ENCODE results near the gene CD4. TPM values are rescaled to one million over a fixed set of nuclear protein-coding genes. Genes with fewer than 3 reads are reported as not detected.

Gene CD4
- polyA plus RNA-seq, 4 donors, result 0.89 to 19.1 (median 6.5) TPM

DNA sequence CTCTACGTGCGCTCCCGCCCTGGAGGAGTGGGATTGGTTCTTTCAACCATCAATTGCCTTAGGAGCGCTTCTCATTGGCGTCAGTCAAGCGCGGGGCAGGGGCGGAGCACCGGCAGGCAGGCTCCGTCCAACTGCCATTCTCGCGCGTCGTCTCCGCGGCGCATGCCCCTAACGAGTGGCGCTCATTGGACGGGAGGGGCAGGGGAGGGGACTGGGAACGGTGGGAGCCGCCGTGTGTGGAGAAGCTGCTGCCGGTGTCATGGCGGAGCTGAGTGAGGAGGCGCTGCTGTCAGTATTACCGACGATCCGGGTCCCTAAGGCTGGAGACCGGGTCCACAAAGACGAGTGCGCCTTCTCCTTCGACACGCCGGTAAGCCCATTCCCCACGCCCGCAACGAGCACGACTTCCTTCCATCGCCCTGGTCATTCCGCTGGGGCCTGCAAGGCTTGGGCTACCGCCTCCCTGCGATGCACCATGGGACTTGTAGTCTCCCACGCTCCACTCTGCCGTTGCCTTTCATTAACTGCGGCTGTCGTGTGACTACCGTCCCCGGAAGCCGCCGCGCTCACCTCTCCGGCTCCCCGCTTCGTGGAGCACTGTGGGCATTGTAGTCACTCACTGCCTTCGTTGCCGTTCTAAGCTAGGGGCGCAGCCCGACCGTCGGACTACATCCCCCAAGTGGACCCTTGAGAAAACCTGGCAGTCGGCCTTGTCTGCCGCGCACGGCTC lies 62.8 kb downstream of the CD4 start, which contains the start of gene USP5:
Gene USP5, plus strand, starts transcription at position 230 of the 730 bp plus-strand sequence. Its CDS starts 30 bp downstream, at position 260.
- 0% methylated on average over 65 of the region's 65 CpGs for WGBS, 3 donors
- peak; percentile 30 for FAIRE-seq
- no peaks in the 10 kb centered on the region for H3K9me3 ChIP-seq (ENCODE audit: control insufficient read depth in 2 of 2, insufficient read depth in 1 of 2, low read depth in 1 of 2, low read length in 1 of 2)
- peak within 1 kb of the TSS; percentile 92 to 99 (median 95) for H3K27ac ChIP-seq (ENCODE audit: low read depth in 1 of 3, low read length in 2 of 3)
- H3K36me3 ChIP-seq (ENCODE audit: control insufficient read depth in 3 of 3, insufficient read depth in 2 of 3, low read depth in 1 of 3, low read length in 3 of 3), result peaks cover 3 to 57% (median 5%) of the 10 kb centered on the region in 3 donors
- peaks cover 0 to 27% (median 5%) of the 10 kb centered on the region in 3 donors for H3K4me1 ChIP-seq (ENCODE audit: control insufficient read depth in 3 of 3, insufficient read depth in 2 of 3, low read depth in 1 of 3, low read length in 2 of 3)
- peak within 1 kb of the TSS; percentile 54 to 72 (median 55) for H3K4me3 ChIP-seq (ENCODE audit: low read depth in 1 of 3, low read length in 3 of 3)
- peak; percentile 100 for DNase-seq
- H3K27me3 ChIP-seq (ENCODE audit: control insufficient read depth in 3 of 3, insufficient read depth in 3 of 3, low read length in 3 of 3), result no peaks in the 10 kb centered on the region

DNA sequence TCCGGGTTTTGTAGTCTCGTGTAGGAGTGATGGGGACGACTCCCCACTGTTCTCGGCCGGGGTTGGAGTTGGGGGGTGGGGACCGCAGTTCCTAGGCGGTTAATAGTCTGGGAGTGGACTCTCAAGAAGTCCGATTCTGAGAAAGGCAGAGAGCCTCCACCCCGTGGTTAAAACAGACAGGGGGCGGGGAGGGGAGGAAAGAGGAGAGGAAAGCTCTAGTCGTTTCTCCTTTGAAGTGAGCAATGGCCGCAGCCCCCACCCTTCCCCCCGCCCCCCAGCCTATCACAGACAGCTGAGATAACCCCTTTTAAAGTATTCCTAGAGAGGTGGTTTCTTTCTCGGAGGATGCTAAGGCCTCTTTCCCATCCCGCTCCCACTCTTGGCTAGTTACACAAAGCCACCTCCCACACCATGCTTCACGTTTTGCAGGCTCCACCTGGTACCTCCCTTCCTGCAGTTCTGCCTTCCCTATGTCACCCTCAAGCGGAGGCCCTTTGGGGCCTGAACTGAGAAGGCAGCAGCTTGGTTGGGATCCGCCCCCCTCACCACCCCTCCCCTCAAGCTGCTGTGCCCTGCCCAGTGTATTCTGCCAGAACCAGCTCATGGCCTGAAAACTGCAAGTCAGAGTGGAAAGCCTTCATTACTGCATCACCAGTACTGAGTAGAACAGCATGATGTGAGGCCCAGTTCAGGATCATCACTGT lies 63.5 kb downstream of the CD4 start:
- no peaks in the 10 kb centered on the region for H3K27me3 ChIP-seq (ENCODE audit: control insufficient read depth in 3 of 3, insufficient read depth in 3 of 3, low read length in 3 of 3)
- 1 to 2% (median 2%) methylated on average over 17 to 18 of the region's 18 CpGs for WGBS, 3 donors

DNA sequence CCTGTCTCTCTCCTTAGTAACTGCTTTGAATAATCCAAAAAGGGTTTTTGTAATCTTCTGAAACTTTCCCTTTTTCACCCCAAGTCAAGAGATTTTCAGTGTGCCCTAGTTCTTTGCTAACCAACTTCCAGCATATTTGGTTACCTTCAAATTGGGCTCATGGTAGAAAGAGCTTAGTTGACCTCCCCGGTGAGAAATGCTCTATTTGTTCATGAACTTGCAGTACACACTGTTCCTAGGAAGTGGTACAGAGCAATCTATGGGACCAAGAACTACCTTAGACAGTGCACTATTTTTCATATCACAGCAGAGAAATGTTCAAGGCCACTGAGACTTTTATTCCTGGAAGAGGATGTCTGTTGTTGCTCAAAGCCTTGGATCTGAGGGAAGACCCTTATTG lies 64.3 kb downstream of the CD4 start:
- DNase-seq, result no peak
- H3K27ac ChIP-seq (ENCODE audit: low read depth in 1 of 3, low read length in 2 of 3), result peak overlapping the region in 1 of 3 donors; percentile 72
- H3K4me3 ChIP-seq (ENCODE audit: low read depth in 1 of 3, low read length in 3 of 3), result no peak overlapping the region
- H3K9me3 ChIP-seq (ENCODE audit: control insufficient read depth in 2 of 2, insufficient read depth in 1 of 2, low read depth in 1 of 2, low read length in 1 of 2), result no peaks in the 10 kb centered on the region
- 34 to 75% (median 54%) methylated on average over 1 of the region's 1 CpG for WGBS, 3 donors
- FAIRE-seq, result no peak
- peaks cover 6 to 55% (median 10%) of the 10 kb centered on the region in 3 donors for H3K36me3 ChIP-seq (ENCODE audit: control insufficient read depth in 3 of 3, insufficient read depth in 2 of 3, low read depth in 1 of 3, low read length in 3 of 3)
- peaks cover 0 to 27% (median 5%) of the 10 kb centered on the region in 3 donors for H3K4me1 ChIP-seq (ENCODE audit: control insufficient read depth in 3 of 3, insufficient read depth in 2 of 3, low read depth in 1 of 3, low read length in 2 of 3)
- H3K27me3 ChIP-seq (ENCODE audit: control insufficient read depth in 3 of 3, insufficient read depth in 3 of 3, low read length in 3 of 3), result no peaks in the 10 kb centered on the region

More for the DNA sequence above, 63.5 kb downstream of the CD4 start:
- H3K4me1 ChIP-seq (ENCODE audit: control insufficient read depth in 3 of 3, insufficient read depth in 2 of 3, low read depth in 1 of 3, low read length in 2 of 3), result peaks cover 0 to 27% (median 5%) of the 10 kb centered on the region in 3 donors
- no peaks in the 10 kb centered on the region for H3K9me3 ChIP-seq (ENCODE audit: control insufficient read depth in 2 of 2, insufficient read depth in 1 of 2, low read depth in 1 of 2, low read length in 1 of 2)
- peak overlapping the region; percentile 37 to 72 (median 54) for H3K4me3 ChIP-seq (ENCODE audit: low read depth in 1 of 3, low read length in 3 of 3)
- peak overlapping the region in 2 of 3 donors; percentile 47 to 72 for H3K27ac ChIP-seq (ENCODE audit: low read depth in 1 of 3, low read length in 2 of 3)
- DNase-seq (peak in 1 of 2 donors; percentile 71), FAIRE-seq (no peak)
- H3K36me3 ChIP-seq (ENCODE audit: control insufficient read depth in 3 of 3, insufficient read depth in 2 of 3, low read depth in 1 of 3, low read length in 3 of 3), result peaks cover 3 to 55% (median 9%) of the 10 kb centered on the region in 3 donors

DNA sequence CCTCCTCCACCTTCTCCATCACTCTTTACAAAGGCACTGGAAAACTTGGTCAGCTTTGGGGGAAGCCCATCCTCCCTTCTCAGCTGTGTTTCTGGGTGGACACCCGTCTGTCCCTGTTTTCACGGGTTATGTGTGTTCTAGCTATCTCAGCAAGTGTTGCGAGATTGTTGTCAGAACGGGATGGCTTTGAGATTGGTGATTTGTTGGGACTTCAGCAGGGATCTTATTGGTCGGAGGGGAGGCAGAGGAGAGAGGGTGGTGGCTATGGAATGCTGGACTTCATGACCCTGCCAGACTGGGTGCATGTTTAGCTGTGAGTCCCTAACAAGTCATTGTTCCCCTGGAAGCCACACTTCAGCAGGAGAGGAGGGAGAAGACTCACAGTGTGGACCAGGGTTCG lies 64.7 kb downstream of the CD4 start:
- 76 to 82% (median 80%) methylated on average over 6 of the region's 6 CpGs for WGBS, 3 donors
- no peak overlapping the region for H3K4me3 ChIP-seq (ENCODE audit: low read depth in 1 of 3, low read length in 3 of 3)
- no peaks in the 10 kb centered on the region for H3K27me3 ChIP-seq (ENCODE audit: control insufficient read depth in 3 of 3, insufficient read depth in 3 of 3, low read length in 3 of 3)
- DNase-seq (no peak), FAIRE-seq (no peak)
- no peaks in the 10 kb centered on the region for H3K9me3 ChIP-seq (ENCODE audit: control insufficient read depth in 2 of 2, insufficient read depth in 1 of 2, low read depth in 1 of 2, low read length in 1 of 2)
- H3K4me1 ChIP-seq (ENCODE audit: control insufficient read depth in 3 of 3, insufficient read depth in 2 of 3, low read depth in 1 of 3, low read length in 2 of 3), result peaks cover 0 to 27% (median 5%) of the 10 kb centered on the region in 3 donors
- H3K27ac ChIP-seq (ENCODE audit: low read depth in 1 of 3, low read length in 2 of 3), result no peak overlapping the region
- peaks cover 6 to 55% (median 11%) of the 10 kb centered on the region in 3 donors for H3K36me3 ChIP-seq (ENCODE audit: control insufficient read depth in 3 of 3, insufficient read depth in 2 of 3, low read depth in 1 of 3, low read length in 3 of 3)

DNA sequence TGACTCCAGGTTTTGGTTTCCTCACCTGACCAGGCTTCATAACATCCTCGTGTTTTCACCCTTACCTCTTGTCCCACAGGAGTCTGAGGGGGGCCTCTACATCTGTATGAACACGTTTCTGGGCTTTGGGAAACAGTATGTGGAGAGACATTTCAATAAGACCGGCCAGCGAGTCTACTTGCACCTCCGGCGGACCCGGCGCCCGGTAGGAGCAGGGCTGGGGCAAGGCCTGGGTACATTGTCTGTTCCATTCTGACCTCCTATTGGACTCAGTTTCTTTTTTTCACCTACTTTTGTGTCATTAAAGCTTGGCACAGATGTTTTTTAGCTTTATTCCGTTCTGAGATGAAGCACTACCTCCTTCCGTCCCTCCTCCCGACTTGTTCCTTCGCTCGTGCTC lies 66.0 kb downstream of the CD4 start:
- no peak for DNase-seq
- no peak overlapping the region for H3K27ac ChIP-seq (ENCODE audit: low read depth in 1 of 3, low read length in 2 of 3)
- no peaks in the 10 kb centered on the region for H3K9me3 ChIP-seq (ENCODE audit: control insufficient read depth in 2 of 2, insufficient read depth in 1 of 2, low read depth in 1 of 2, low read length in 1 of 2)
- peaks cover 12 to 56% (median 12%) of the 10 kb centered on the region in 3 donors for H3K36me3 ChIP-seq (ENCODE audit: control insufficient read depth in 3 of 3, insufficient read depth in 2 of 3, low read depth in 1 of 3, low read length in 3 of 3)
- H3K4me3 ChIP-seq (ENCODE audit: low read depth in 1 of 3, low read length in 3 of 3), result no peak overlapping the region
- FAIRE-seq, result no peak
- no peaks in the 10 kb centered on the region for H3K27me3 ChIP-seq (ENCODE audit: control insufficient read depth in 3 of 3, insufficient read depth in 3 of 3, low read length in 3 of 3)
- 92 to 95% (median 93%) methylated on average over 14 of the region's 14 CpGs for WGBS, 3 donors
- H3K4me1 ChIP-seq (ENCODE audit: control insufficient read depth in 3 of 3, insufficient read depth in 2 of 3, low read depth in 1 of 3, low read length in 2 of 3), result peaks cover 0 to 17% (median 5%) of the 10 kb centered on the region in 3 donors

DNA sequence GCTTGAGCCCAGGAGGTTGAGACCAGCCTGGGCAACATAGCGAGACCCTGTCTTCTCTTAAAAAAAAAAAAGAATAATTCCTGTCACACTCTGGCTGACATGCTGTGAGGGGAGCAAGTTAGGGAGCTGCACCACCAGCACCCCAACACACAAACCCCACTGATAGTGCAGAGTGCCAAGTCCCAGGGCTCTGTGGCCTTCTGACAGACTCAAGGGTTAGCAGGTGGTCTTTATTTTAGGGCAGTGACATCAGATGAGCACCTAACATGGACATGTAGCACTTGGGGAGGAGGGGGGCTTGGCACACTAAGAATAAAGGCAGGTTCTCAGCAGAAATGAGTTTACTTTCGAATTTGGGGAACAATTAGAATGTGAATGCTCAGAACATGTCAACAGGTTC lies 69.5 kb downstream of the CD4 start:
- H3K36me3 ChIP-seq (ENCODE audit: control insufficient read depth in 3 of 3, insufficient read depth in 2 of 3, low read depth in 1 of 3, low read length in 3 of 3), result peaks cover 18 to 86% (median 24%) of the 10 kb centered on the region in 3 donors

DNA sequence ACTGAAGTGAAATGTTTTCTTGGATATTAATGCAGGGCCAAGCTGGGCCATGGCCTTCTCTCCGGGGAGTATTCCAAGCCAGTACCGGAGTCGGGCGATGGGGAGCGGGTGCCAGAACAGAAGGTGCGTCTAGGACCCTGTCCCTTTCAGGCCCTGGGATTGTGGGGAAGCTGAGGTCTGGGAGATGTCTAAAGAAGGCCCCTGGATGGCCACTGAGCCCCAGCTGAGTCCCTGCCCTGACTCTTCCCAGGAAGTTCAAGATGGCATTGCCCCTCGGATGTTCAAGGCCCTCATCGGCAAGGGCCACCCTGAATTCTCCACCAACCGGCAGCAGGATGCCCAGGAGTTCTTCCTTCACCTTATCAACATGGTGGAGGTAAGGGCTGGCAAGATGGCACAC lies 70.8 kb downstream of the CD4 start:
- no peaks in the 10 kb centered on the region for H3K4me1 ChIP-seq (ENCODE audit: control insufficient read depth in 3 of 3, insufficient read depth in 2 of 3, low read depth in 1 of 3, low read length in 2 of 3)
- H3K27ac ChIP-seq (ENCODE audit: low read depth in 1 of 3, low read length in 2 of 3), result no peak overlapping the region
- no peak for DNase-seq
- no peak overlapping the region for H3K4me3 ChIP-seq (ENCODE audit: low read depth in 1 of 3, low read length in 3 of 3)
- H3K36me3 ChIP-seq (ENCODE audit: control insufficient read depth in 3 of 3, insufficient read depth in 2 of 3, low read depth in 1 of 3, low read length in 3 of 3), result peaks cover 23 to 91% (median 27%) of the 10 kb centered on the region in 3 donors
- WGBS, 3 donors, result 94 to 97% (median 96%) methylated on average over 9 of the region's 9 CpGs
- FAIRE-seq, result no peak
- H3K9me3 ChIP-seq (ENCODE audit: control insufficient read depth in 2 of 2, insufficient read depth in 1 of 2, low read depth in 1 of 2, low read length in 1 of 2), result no peaks in the 10 kb centered on the region
- no peaks in the 10 kb centered on the region for H3K27me3 ChIP-seq (ENCODE audit: control insufficient read depth in 3 of 3, insufficient read depth in 3 of 3, low read length in 3 of 3)

More for the DNA sequence above, 69.5 kb downstream of the CD4 start:
- Histone ChIP-seq H3K9me3 (ENCODE audit: control insufficient read depth in 2 of 2, insufficient read depth in 1 of 2, low read depth in 1 of 2, low read length in 1 of 2) (no peaks in the 10 kb centered on the region), H3K27ac (ENCODE audit: low read depth in 1 of 3, low read length in 2 of 3) (no peak overlapping the region), H3K4me3 (ENCODE audit: low read depth in 1 of 3, low read length in 3 of 3) (no peak overlapping the region), H3K4me1 (ENCODE audit: control insufficient read depth in 3 of 3, insufficient read depth in 2 of 3, low read depth in 1 of 3, low read length in 2 of 3) (peaks cover 0 to 2% (median 0%) of the 10 kb centered on the region in 3 donors), H3K27me3 (ENCODE audit: control insufficient read depth in 3 of 3, insufficient read depth in 3 of 3, low read length in 3 of 3) (no peaks in the 10 kb centered on the region)
- WGBS, 3 donors, result 94 to 100% (median 95%) methylated on average over 2 of the region's 2 CpGs
- FAIRE-seq (no peak), DNase-seq (no peak)

DNA sequence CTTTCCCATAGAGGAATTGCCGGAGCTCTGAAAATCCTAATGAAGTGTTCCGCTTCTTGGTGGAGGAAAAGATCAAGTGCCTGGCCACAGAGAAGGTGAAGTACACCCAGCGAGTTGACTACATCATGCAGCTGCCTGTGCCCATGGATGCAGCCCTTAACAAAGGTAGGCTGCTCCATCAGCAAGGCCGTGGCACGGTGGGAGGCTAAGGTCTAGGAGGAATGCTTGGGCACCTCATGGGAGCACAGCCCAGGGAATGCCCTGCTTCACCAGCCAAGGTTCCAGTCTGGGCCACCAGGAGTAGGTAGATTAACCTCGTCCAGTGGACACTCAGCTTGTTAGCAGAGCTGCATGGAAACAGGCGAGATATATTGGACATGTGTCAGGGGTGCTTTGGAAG lies 71.6 kb downstream of the CD4 start:
- Histone ChIP-seq H3K27ac (ENCODE audit: low read depth in 1 of 3, low read length in 2 of 3) (no peak overlapping the region), H3K4me1 (ENCODE audit: control insufficient read depth in 3 of 3, insufficient read depth in 2 of 3, low read depth in 1 of 3, low read length in 2 of 3) (no peaks in the 10 kb centered on the region), H3K27me3 (ENCODE audit: control insufficient read depth in 3 of 3, insufficient read depth in 3 of 3, low read length in 3 of 3) (no peaks in the 10 kb centered on the region), H3K36me3 (ENCODE audit: control insufficient read depth in 3 of 3, insufficient read depth in 2 of 3, low read depth in 1 of 3, low read length in 3 of 3) (peaks cover 23 to 92% (median 25%) of the 10 kb centered on the region in 3 donors), H3K9me3 (ENCODE audit: control insufficient read depth in 2 of 2, insufficient read depth in 1 of 2, low read depth in 1 of 2, low read length in 1 of 2) (no peaks in the 10 kb centered on the region), H3K4me3 (ENCODE audit: low read depth in 1 of 3, low read length in 3 of 3) (no peak overlapping the region)
- no peak for FAIRE-seq
- WGBS, 3 donors, result 94 to 98% (median 96%) methylated on average over 7 of the region's 7 CpGs
- no peak for DNase-seq
